Right kidney (tissue), 9 donors: ENCODE measurements around the gene C12orf57.
A peak's percentile ranks its signal among the peaks of the same experiment; 100 is the strongest.
"Not testable (repeated sequence)": the region's sequence is repeated elsewhere in the genome, so short reads cannot be mapped to it uniquely, and the experiment has no call there.

Experiments
- DNase-seq: peaks from one replicate; pipeline ENCODE4 v3.0.0-alpha.2; 2016
- long read RNA-seq, 8 donors: transcript quantifications; one replicate each; lab custom pipeline, GENCODE V29; 2026

C12orf57 gene
- long read RNA-seq, donor 1, transcript C12orf57-202 (3 exons, 662 nt), result minor isoform, 31 of 291 reads
- long read RNA-seq, donor 1, transcript C12orf57-201 (3 exons, 560 nt), result major isoform, 224 of 291 reads
- long read RNA-seq, donor 1, partial matches to known transcripts, result 33 of 291 reads
- long read RNA-seq, donor 1, other reads (novel, unspliced or antisense), result 0 of 291 reads
- long read RNA-seq, donor 2, transcript C12orf57-202 (3 exons, 662 nt), result minor isoform, 23 of 155 reads
- long read RNA-seq, donor 2, transcript C12orf57-201 (3 exons, 560 nt), result major isoform, 121 of 155 reads
- long read RNA-seq, donor 2, partial matches to known transcripts, result 5 of 155 reads
- long read RNA-seq, donor 2, other reads (novel, unspliced or antisense), result 0 of 155 reads
- long read RNA-seq, donor 3, transcript C12orf57-202 (3 exons, 662 nt), result minor isoform, 10 of 82 reads
- long read RNA-seq, donor 3, transcript C12orf57-201 (3 exons, 560 nt), result major isoform, 66 of 82 reads
- long read RNA-seq, donor 3, partial matches to known transcripts, result 5 of 82 reads
- long read RNA-seq, donor 3, other reads (novel, unspliced or antisense), result 0 of 82 reads
- long read RNA-seq, donor 4, transcript C12orf57-201 (3 exons, 560 nt), result major isoform, 99 of 154 reads
- long read RNA-seq, donor 4, transcript C12orf57-202 (3 exons, 662 nt), result minor isoform, 37 of 154 reads
- long read RNA-seq, donor 4, transcript C12orf57-206 (2 exons, 980 nt), result minor isoform, 5 of 154 reads
- long read RNA-seq, donor 4, partial matches to known transcripts, result 13 of 154 reads
- long read RNA-seq, donor 4, other reads (novel, unspliced or antisense), result 0 of 154 reads
- long read RNA-seq, donor 5, transcript C12orf57-202 (3 exons, 662 nt), result minor isoform, 18 of 161 reads
- long read RNA-seq, donor 5, transcript C12orf57-201 (3 exons, 560 nt), result major isoform, 128 of 161 reads
- long read RNA-seq, donor 5, partial matches to known transcripts, result 12 of 161 reads
- long read RNA-seq, donor 5, other reads (novel, unspliced or antisense), result 0 of 161 reads
- long read RNA-seq, donor 6, transcript C12orf57-202 (3 exons, 662 nt), result minor isoform, 17 of 117 reads
- long read RNA-seq, donor 6, transcript C12orf57-201 (3 exons, 560 nt), result major isoform, 88 of 117 reads
- long read RNA-seq, donor 6, partial matches to known transcripts, result 8 of 117 reads
- long read RNA-seq, donor 6, other reads (novel, unspliced or antisense), result 0 of 117 reads
- long read RNA-seq, donor 7, transcript C12orf57-202 (3 exons, 662 nt), result minor isoform, 39 of 243 reads
- long read RNA-seq, donor 7, transcript C12orf57-201 (3 exons, 560 nt), result major isoform, 173 of 243 reads
- long read RNA-seq, donor 7, transcript C12orf57-206 (2 exons, 980 nt), result minor isoform, 5 of 243 reads
- long read RNA-seq, donor 7, transcript C12orf57-204 (3 exons, 551 nt), result minor isoform, 5 of 243 reads
- long read RNA-seq, donor 7, partial matches to known transcripts, result 21 of 243 reads
- long read RNA-seq, donor 7, other reads (novel, unspliced or antisense), result 0 of 243 reads
- long read RNA-seq, donor 8, transcript C12orf57-201 (3 exons, 560 nt), result major isoform, 82 of 127 reads
- long read RNA-seq, donor 8, transcript C12orf57-202 (3 exons, 662 nt), result minor isoform, 23 of 127 reads
- long read RNA-seq, donor 8, partial matches to known transcripts, result 17 of 127 reads
- long read RNA-seq, donor 8, other reads (novel, unspliced or antisense), result 0 of 127 reads

GRCh38 chr12:6943722-6944380 lies at the start of gene C12orf57, which contains the start of gene RNU7-1:
TSS of gene C12orf57 (plus strand) at chr12:6944022. CDS start at chr12:6944122, 100 bp downstream.
TSS of gene RNU7-1 (plus strand) at chr12:6943816.
- DNase-seq, result peak; percentile 93

GRCh38 chr12:6894321-6894720 lies 49.5 kb upstream of the C12orf57 start:
- no peak for DNase-seq

GRCh38 chr12:6896846-6897435 lies 46.9 kb upstream of the C12orf57 start:
- DNase-seq, result no peak

GRCh38 chr12:6899427-6899826 lies 44.4 kb upstream of the C12orf57 start:
- no peak for DNase-seq

- no peak for DNase-seq
Measured at GRCh38 chr12:6899837-6900519, 43.8 kb upstream of the C12orf57 start.

- no peak for DNase-seq
Measured at GRCh38 chr12:6902448-6902847, 41.4 kb upstream of the C12orf57 start.

- DNase-seq, result no peak
Measured at GRCh38 chr12:6903722-6904121, 40.1 kb upstream of the C12orf57 start.

- DNase-seq, result peak; percentile 89
Measured at GRCh38 chr12:6904280-6905276, 39.2 kb upstream of the C12orf57 start, which contains the start of gene LRRC23. TSS of gene LRRC23 (plus strand) at chr12:6904822. CDS start at chr12:6905634, 812 bp downstream.

GRCh38 chr12:6905414-6906040 lies 38.3 kb upstream of the C12orf57 start:
- DNase-seq, result no peak

- DNase-seq, result not testable (repeated sequence)
Measured at GRCh38 chr12:6908141-6908540, 35.7 kb upstream of the C12orf57 start.

GRCh38 chr12:6909421-6910145 lies 34.2 kb upstream of the C12orf57 start:
- no peak for DNase-seq

- DNase-seq, result no peak
Measured at GRCh38 chr12:6912164-6912935, 31.5 kb upstream of the C12orf57 start.

- peak; percentile 75 for DNase-seq
Measured at GRCh38 chr12:6914246-6914946, 29.4 kb upstream of the C12orf57 start, which contains the start of gene ENO2. TSS of gene ENO2 (plus strand) at chr12:6914580. CDS start at chr12:6915833, 1,253 bp downstream.

GRCh38 chr12:6914947-6915788 lies 28.7 kb upstream of the C12orf57 start:
- no peak for DNase-seq
